CD4-positive, alpha-beta memory T cell (primary cell): ENCODE data around the gene ARID1B. TPM values are rescaled to one million over a fixed set of nuclear protein-coding genes. Genes with fewer than 3 reads are reported as not detected.

Experiments
- CTCF ChIA-PET: fragments of 350-600 bp; sonication (Branson Sonifier 250); formaldehyde crosslinking; loops from one replicate; lab custom pipeline; 2021; ENCODE audit warnings: inconsistent platforms; ENCODE audit not compliant: partially characterized antibody; lab: Charles Lee
- POLR2A ChIA-PET: fragments of 350-600 bp; sonication (Branson Sonifier 250); formaldehyde crosslinking; loops from one replicate; lab custom pipeline; 2021; ENCODE audit not compliant: partially characterized antibody; lab: Charles Lee
- DNase-seq, 5 donors: peaks; one replicate each; pipeline versions ENCODE4 v3.0.0 to v3.0.0-alpha.2; 2020 to 2022; ENCODE audit warnings: mixed read lengths in 1 of 5
- H3K27ac ChIP-seq: one replicate; pipeline ENCODE4 v1.7.0; 2013; ENCODE audit warnings: low read depth, low read length
- H3K27me3 ChIP-seq: 2 replicates; pipeline ENCODE4 v1.7.0; 2013; ENCODE audit warnings: mild to moderate bottlenecking, low read length, moderate library complexity; ENCODE audit not compliant: insufficient read depth
- H3K36me3 ChIP-seq: 2 replicates; pipeline ENCODE4 v1.7.0; 2013; ENCODE audit warnings: mild to moderate bottlenecking, low read length, moderate library complexity; ENCODE audit not compliant: insufficient read depth
- H3K4me1 ChIP-seq: 2 replicates; pipeline ENCODE4 v1.7.0; 2013; ENCODE audit warnings: mild to moderate bottlenecking, low read length, moderate library complexity; ENCODE audit not compliant: insufficient read depth
- H3K4me3 ChIP-seq, 2 donors: one replicate each; pipeline ENCODE4 v1.7.0; 2013; ENCODE audit warnings: low read length in 2 of 2, mild to moderate bottlenecking in 1 of 2
- H3K9me3 ChIP-seq, 2 donors: one replicate each; pipeline ENCODE4 v1.7.0; 2013; ENCODE audit warnings: low read length in 2 of 2, control low read depth in 1 of 2; ENCODE audit not compliant: control insufficient read depth in 1 of 2
- H3K27ac Mint-ChIP-seq, 7 donors: one replicate each; pipeline ENCODE4 v1.8.0; 2020 to 2021; ENCODE audit warnings: mixed read lengths in 7 of 7, mild to moderate bottlenecking in 6 of 7, inconsistent platforms in 3 of 7, moderate library complexity in 3 of 7
- H3K27me3 Mint-ChIP-seq, 2 donors: one replicate each; pipeline ENCODE4 v1.8.0; 2020 to 2021; ENCODE audit warnings: mixed read lengths in 2 of 2
- H3K36me3 Mint-ChIP-seq, 2 donors: one replicate each; pipeline ENCODE4 v1.8.0; 2020 to 2021; ENCODE audit warnings: mixed read lengths in 2 of 2, inconsistent platforms in 1 of 2, mild to moderate bottlenecking in 1 of 2
- H3K4me1 Mint-ChIP-seq, 4 donors: one replicate each; pipeline ENCODE4 v1.8.0; 2020 to 2021; ENCODE audit warnings: mixed read lengths in 4 of 4, mild to moderate bottlenecking in 1 of 4
- H3K4me3 Mint-ChIP-seq, 8 donors: one replicate each; pipeline ENCODE4 v1.8.0; 2020 to 2021; ENCODE audit warnings: mixed read lengths in 8 of 8, mild to moderate bottlenecking in 7 of 8, moderate library complexity in 6 of 8, inconsistent platforms in 3 of 8
- H3K9me3 Mint-ChIP-seq, 8 donors: one replicate each; pipeline ENCODE4 v1.8.0; 2020 to 2021; ENCODE audit warnings: mixed read lengths in 8 of 8, mild to moderate bottlenecking in 5 of 8, inconsistent platforms in 3 of 8, moderate library complexity in 1 of 8
- intact Hi-C: fragments of 100-400 bp; cut with micrococcal nuclease; formaldehyde crosslinking; loops from one replicate; pipeline ENCODE4 v1.15.1; 2023
- polyA plus RNA-seq, 2 donors: library from polyadenylated mRNA; unstranded; fragments of 300-500 nt; fragmentation: Illumina TruSeq; gene quantifications; one replicate each; pipeline ENCODE4 v1.2.3, GENCODE V29; 2021
- total RNA-seq, 2 experiments: library from RNA; stranded (reverse); gene quantifications; one replicate each; pipeline ENCODE4 v1.2.3, GENCODE V29; 2021

Gene ARID1B
- total and polyA plus RNA-seq, 4 experiments from 2014 or later, result 5.4 to 131 (median 72.4) TPM

DNA sequence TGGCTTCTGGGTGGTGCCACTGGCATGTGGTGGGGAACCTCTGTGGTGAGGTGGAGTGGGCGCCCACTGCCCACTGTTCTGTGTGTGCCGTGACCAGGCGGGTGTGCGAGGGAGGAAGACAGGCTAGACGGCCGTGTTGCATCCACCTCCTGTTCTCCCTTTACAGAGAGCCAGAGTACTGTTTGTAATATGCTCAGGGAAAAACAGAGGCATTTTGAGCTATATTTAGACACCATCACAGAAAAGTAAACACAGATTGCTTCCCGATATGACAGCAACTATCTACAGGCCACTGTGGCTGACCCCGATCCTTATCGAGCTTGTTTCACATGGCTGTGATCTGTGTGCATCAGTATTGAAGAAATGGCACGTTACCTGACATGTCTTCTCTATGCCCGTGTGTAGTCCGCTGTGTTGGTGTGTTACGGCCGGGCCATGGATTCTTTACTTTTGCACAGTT is 45.6 kb downstream of the ARID1B start:
- DNase-seq, result no peak
- peaks cover 74 to 95% (median 80%) of the 10 kb centered on the region in 4 donors for H3K4me1 Mint-ChIP-seq
- ChIA-PET CTCF (no interaction called here), POLR2A (no interaction called here)
- no peaks in the 10 kb centered on the region for H3K9me3 Mint-ChIP-seq
- peaks cover 83% of the 10 kb centered on the region for H3K4me1 ChIP-seq
- H3K27ac Mint-ChIP-seq, result peak overlapping the region in 3 of 7 donors; percentile 29 to 65 (median 30)
- intact Hi-C loops, result no loop called here
- no peaks in the 10 kb centered on the region for H3K27me3 Mint-ChIP-seq
- H3K27me3 ChIP-seq, result no peaks in the 10 kb centered on the region
- H3K4me3 ChIP-seq, result no peak overlapping the region
- H3K4me3 Mint-ChIP-seq, result peak overlapping the region in 4 of 8 donors; percentile 33 to 65 (median 44)
- H3K36me3 Mint-ChIP-seq, result peaks cover 8 to 17% of the 10 kb centered on the region in 2 donors
- no peaks in the 10 kb centered on the region for H3K36me3 ChIP-seq
- H3K9me3 ChIP-seq, result no peaks in the 10 kb centered on the region
- H3K27ac ChIP-seq, result no peak overlapping the region

DNA sequence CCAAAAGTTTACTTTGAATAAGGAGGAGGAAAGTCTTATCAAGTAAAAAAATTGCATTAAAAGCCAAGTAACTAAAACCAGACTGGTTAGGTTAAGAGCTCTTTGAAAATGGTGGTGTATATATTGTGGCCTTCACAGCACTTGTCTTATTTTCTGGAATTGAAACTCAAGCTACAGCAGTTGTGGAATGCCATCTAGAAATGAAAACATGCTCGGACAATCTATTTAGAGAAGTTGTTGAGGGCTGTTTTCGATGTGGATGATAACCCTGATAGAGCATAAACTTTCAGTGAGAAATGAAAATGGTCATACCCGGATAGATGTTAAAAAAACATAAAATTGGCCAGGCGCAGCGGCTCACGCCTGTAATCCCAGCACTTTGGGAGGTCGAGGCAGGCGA is 47.0 kb downstream of the ARID1B start:
- H3K36me3 ChIP-seq, result no peaks in the 10 kb centered on the region
- H3K36me3 Mint-ChIP-seq, result peaks cover 12 to 20% of the 10 kb centered on the region in 2 donors
- H3K27me3 ChIP-seq, result no peaks in the 10 kb centered on the region
- peaks cover 70 to 95% (median 82%) of the 10 kb centered on the region in 4 donors for H3K4me1 Mint-ChIP-seq
- H3K4me1 ChIP-seq, result peaks cover 77% of the 10 kb centered on the region
- H3K27me3 Mint-ChIP-seq, result no peaks in the 10 kb centered on the region
- H3K9me3 ChIP-seq, result no peaks in the 10 kb centered on the region
- no peaks in the 10 kb centered on the region for H3K9me3 Mint-ChIP-seq
- ChIA-PET CTCF (no interaction called here), POLR2A (interaction anchor here (0.6 to 1.0 kb wide), 3 partner anchors 46 to 346 kb away, joined by 3 to 4 read pairs (median 3); no protein-coding TSS in a partner anchor)
- H3K27ac Mint-ChIP-seq, result peak overlapping the region in 2 of 7 donors; percentile 15 to 43
- H3K4me3 ChIP-seq, result no peak overlapping the region
- H3K4me3 Mint-ChIP-seq, result peak overlapping the region in 5 of 8 donors; percentile 0 to 79 (median 59)
- no peak overlapping the region for H3K27ac ChIP-seq
- no peak for DNase-seq
- intact Hi-C loops, result no loop called here

DNA sequence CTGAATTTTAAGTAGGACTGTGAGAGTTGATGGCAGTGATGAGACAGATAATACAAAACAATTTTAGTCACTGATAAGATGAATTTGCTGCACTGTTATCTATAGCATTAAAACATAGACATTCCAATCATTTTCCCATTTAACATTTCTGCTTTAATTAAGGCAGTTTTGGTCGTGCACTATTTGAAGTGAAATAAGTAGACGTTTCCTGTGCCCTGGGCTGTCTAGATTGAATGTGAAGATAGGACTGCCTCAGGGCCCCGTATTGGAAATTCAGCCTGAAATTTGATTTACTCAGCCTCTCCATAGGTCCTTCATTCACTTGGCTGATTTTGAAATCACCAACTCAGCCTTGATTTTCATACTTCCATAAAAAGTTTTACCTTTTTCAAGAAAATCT is 48.3 kb downstream of the ARID1B start:
- CTCF ChIA-PET, result no interaction called here

DNA sequence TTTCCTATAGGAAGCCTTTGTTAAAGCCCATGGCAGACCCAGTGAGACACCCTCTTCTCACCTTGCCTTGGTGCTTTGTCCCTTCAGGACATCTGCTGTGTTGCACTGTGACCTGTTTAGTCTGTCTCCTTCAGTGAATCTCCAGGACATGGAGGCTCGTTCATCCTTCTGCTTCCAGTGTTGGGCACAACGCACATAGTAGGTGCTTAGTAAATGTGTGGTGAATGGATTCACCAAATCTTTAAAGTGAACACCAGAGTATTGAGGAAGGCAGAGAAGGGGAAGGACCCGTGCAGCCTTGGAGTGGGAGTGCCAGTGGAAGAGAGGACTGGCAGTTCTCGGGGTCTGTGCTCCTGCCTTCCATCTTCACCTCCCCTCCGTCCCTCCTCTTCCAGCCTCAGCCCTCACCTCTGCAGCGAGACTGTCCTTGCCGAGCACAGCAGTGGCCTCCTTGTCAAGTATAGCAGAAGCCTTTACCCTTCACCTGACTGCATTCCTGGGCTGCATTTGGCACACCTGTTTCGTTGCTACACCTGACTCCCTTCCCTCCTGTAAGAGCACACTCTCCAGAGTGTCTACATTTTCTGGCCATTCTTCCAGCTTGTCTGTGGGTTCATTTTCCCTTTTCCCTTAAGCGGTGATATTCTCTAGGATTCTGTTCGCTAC is 49.2 kb downstream of the ARID1B start:
- CTCF ChIA-PET, result interaction anchor here (1.2 kb wide), 1 partner anchor 168 kb away, joined by 3 read pairs; no protein-coding TSS in a partner anchor
- POLR2A ChIA-PET, result interaction anchor here (1.3 to 1.4 kb wide), 2 partner anchors 49 to 140 kb away, joined by 3 to 5 read pairs; partner anchors contain the start of gene ARID1B
- Histone ChIP-seq H3K27ac (no peak overlapping the region), H3K27me3 (no peaks in the 10 kb centered on the region), H3K4me3 (no peak overlapping the region), H3K36me3 (no peaks in the 10 kb centered on the region), H3K9me3 (no peaks in the 10 kb centered on the region), H3K4me1 (peaks cover 57% of the 10 kb centered on the region)
- H3K36me3 Mint-ChIP-seq, result peaks cover 30 to 32% of the 10 kb centered on the region in 2 donors
- H3K4me3 Mint-ChIP-seq, result peak overlapping the region in 3 of 8 donors; percentile 2 to 55 (median 17)
- intact Hi-C loops, result loop anchor here (5.0 kb wide), 1 partner anchor 44 kb away; no protein-coding TSS in a partner anchor
- no peaks in the 10 kb centered on the region for H3K9me3 Mint-ChIP-seq
- peak overlapping the region in 4 of 7 donors; percentile 17 to 66 (median 36) for H3K27ac Mint-ChIP-seq
- DNase-seq, result no peak
- H3K4me1 Mint-ChIP-seq, result peaks cover 63 to 92% (median 76%) of the 10 kb centered on the region in 4 donors
- H3K27me3 Mint-ChIP-seq, result no peaks in the 10 kb centered on the region

More for the DNA sequence above, 48.3 kb downstream of the ARID1B start:
- Histone ChIP-seq H3K4me1 (peaks cover 65% of the 10 kb centered on the region), H3K27me3 (no peaks in the 10 kb centered on the region), H3K36me3 (no peaks in the 10 kb centered on the region), H3K9me3 (no peaks in the 10 kb centered on the region), H3K27ac (no peak overlapping the region), H3K4me3 (no peak overlapping the region)
- intact Hi-C loops, result loop anchor here (5.0 kb wide), 1 partner anchor 43 kb away; no protein-coding TSS in a partner anchor
- POLR2A ChIA-PET, result no interaction called here
- no peak for DNase-seq
- Mint-ChIP-seq H3K27ac (peak overlapping the region in 4 of 7 donors; percentile 12 to 64 (median 32)), H3K36me3 (peaks cover 23 to 32% of the 10 kb centered on the region in 2 donors), H3K4me3 (peak overlapping the region in 4 of 8 donors; percentile 13 to 76 (median 24)), H3K9me3 (no peaks in the 10 kb centered on the region), H3K27me3 (no peaks in the 10 kb centered on the region), H3K4me1 (peaks cover 64 to 93% (median 75%) of the 10 kb centered on the region in 4 donors)

DNA sequence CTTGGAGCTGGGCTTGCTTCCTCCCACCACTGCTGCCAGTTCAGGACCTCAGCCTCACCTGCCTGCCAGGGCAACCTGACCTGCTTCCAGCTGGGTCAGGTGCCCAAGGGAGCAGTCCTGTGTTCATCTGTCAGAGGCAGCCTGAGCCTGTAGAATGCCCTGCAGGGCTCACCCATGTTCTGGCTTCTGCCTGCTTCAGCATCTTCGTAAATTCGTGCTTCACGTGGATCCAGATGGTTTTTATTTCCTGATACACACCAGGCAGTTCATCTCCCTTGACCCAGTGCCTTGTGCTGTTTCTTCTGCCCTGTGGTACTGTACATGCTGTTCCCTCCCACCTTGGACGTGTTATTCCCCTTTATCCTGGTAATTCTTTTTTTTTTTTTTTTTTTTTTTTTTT is 50.2 kb downstream of the ARID1B start:
- H3K9me3 Mint-ChIP-seq, result no peaks in the 10 kb centered on the region
- H3K4me1 ChIP-seq, result peaks cover 60% of the 10 kb centered on the region
- no peaks in the 10 kb centered on the region for H3K27me3 Mint-ChIP-seq
- peak overlapping the region in 4 of 7 donors; percentile 3 to 68 (median 23) for H3K27ac Mint-ChIP-seq
- H3K36me3 ChIP-seq, result no peaks in the 10 kb centered on the region
- H3K27ac ChIP-seq, result no peak overlapping the region
- H3K4me3 ChIP-seq, result no peak overlapping the region
- POLR2A ChIA-PET, result interaction anchor here (1.3 to 1.4 kb wide), 2 partner anchors 50 to 141 kb away, joined by 3 to 5 read pairs; partner anchors contain the start of gene ARID1B
- H3K36me3 Mint-ChIP-seq, result peaks cover 29 to 38% of the 10 kb centered on the region in 2 donors
- intact Hi-C loops, result loop anchor here (5.0 kb wide), 1 partner anchor 45 kb away; no protein-coding TSS in a partner anchor
- H3K4me1 Mint-ChIP-seq, result peaks cover 59 to 92% (median 75%) of the 10 kb centered on the region in 4 donors
- no peak for DNase-seq
- H3K4me3 Mint-ChIP-seq, result peak overlapping the region in 2 of 8 donors; percentile 12 to 13
- H3K9me3 ChIP-seq, result no peaks in the 10 kb centered on the region
- CTCF ChIA-PET, result interaction anchor here (1.7 kb wide), 1 partner anchor 7 kb away, joined by 7 read pairs; no protein-coding TSS in a partner anchor
- no peaks in the 10 kb centered on the region for H3K27me3 ChIP-seq

DNA sequence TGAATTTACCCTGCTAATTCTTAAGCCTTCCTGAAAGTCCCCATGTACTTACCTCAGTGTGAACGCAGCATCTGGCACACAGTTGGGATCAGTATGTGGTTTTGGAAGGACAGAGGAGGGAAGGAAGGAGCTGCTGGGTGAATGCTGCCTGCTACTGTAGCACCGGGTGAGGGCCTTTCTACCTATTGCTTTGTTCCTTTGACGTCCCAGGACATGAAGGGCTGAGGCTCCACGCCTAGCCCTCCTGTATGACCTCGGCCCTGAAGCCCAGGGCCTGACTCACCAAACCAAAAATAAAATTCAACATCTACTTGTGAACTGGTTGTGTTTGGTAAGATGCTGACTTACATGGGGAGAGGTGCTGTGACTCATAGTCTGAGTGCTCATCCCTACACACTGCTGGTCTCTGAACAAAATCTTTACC is 51.1 kb downstream of the ARID1B start:
- no peak for DNase-seq
- intact Hi-C loops, result loop anchor here (5.0 kb wide), 1 partner anchor 46 kb away; no protein-coding TSS in a partner anchor
- Mint-ChIP-seq H3K4me3 (peak overlapping the region in 2 of 8 donors; percentile 6 to 27), H3K4me1 (peaks cover 55 to 90% (median 72%) of the 10 kb centered on the region in 4 donors), H3K9me3 (no peaks in the 10 kb centered on the region), H3K36me3 (peaks cover 33 to 40% of the 10 kb centered on the region in 2 donors), H3K27me3 (no peaks in the 10 kb centered on the region), H3K27ac (peak overlapping the region in 3 of 7 donors; percentile 9 to 38 (median 21))
- CTCF ChIA-PET, result interaction anchor here (1.7 kb wide), 1 partner anchor 8 kb away, joined by 7 read pairs; no protein-coding TSS in a partner anchor
- Histone ChIP-seq H3K27ac (no peak overlapping the region), H3K27me3 (no peaks in the 10 kb centered on the region), H3K9me3 (no peaks in the 10 kb centered on the region), H3K36me3 (no peaks in the 10 kb centered on the region), H3K4me3 (no peak overlapping the region), H3K4me1 (peaks cover 53% of the 10 kb centered on the region)
- POLR2A ChIA-PET, result interaction anchor here (0.5 kb wide), 1 partner anchor 1513 kb away, joined by 3 read pairs; no protein-coding TSS in a partner anchor

DNA sequence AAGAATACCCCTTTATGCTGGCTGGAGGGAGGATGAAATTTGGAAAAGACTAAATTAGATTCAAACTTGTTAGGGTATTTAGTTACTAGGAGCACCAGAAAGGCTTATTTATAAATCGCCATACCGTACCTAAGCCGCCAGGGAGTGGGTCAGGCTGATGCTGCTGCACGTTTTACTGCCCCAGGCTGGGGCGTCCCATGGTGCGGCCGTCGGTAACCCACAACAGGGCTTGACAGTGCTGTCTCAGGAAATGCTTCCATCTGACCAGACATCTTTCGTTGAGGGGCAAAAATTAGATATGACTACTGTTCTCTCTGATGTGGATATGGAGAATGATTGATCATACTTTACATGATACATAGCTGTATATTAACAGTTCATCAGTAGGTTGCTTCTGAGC is 52.9 kb downstream of the ARID1B start:
- H3K36me3 Mint-ChIP-seq, result peaks cover 33 to 42% of the 10 kb centered on the region in 2 donors
- intact Hi-C loops, result no loop called here

More for the DNA sequence above, 52.9 kb downstream of the ARID1B start:
- ChIA-PET CTCF (no interaction called here), POLR2A (no interaction called here)
- Mint-ChIP-seq H3K4me1 (peaks cover 46 to 78% (median 62%) of the 10 kb centered on the region in 4 donors), H3K27ac (no peak overlapping the region), H3K9me3 (no peaks in the 10 kb centered on the region), H3K27me3 (no peaks in the 10 kb centered on the region), H3K4me3 (peak overlapping the region in 1 of 8 donors; percentile 32)
- no peaks in the 10 kb centered on the region for H3K27me3 ChIP-seq
- no peak for DNase-seq
- no peaks in the 10 kb centered on the region for H3K9me3 ChIP-seq
- H3K4me3 ChIP-seq, result no peak overlapping the region
- peaks cover 37% of the 10 kb centered on the region for H3K4me1 ChIP-seq
- no peaks in the 10 kb centered on the region for H3K36me3 ChIP-seq
- H3K27ac ChIP-seq, result no peak overlapping the region
